Retina (tissue), 1 donor: ENCODE measurements around the gene SHB.

ENCODE experiments used
- DNase-seq: peaks from one replicate; pipeline ENCODE4 v3.0.0-alpha.2; 2016

The SHB gene

GRCh38 chr9:38041564-38042243 is 27.3 kb downstream of the SHB start:
- no peak for DNase-seq

- no peak for DNase-seq
Measured at GRCh38 chr9:38039907-38040682, 28.9 kb downstream of the SHB start.

GRCh38 chr9:38039090-38039906 is 29.7 kb downstream of the SHB start:
- DNase-seq, result no peak

- DNase-seq, result no peak
Measured at GRCh38 chr9:38038307-38039089, 30.5 kb downstream of the SHB start.

- DNase-seq, result no peak
Measured at GRCh38 chr9:38037981-38038306, 31.1 kb downstream of the SHB start.

GRCh38 chr9:38036359-38037084 is 32.5 kb downstream of the SHB start:
- no peak for DNase-seq

- no peak for DNase-seq
Measured at GRCh38 chr9:38035873-38036272, 33.2 kb downstream of the SHB start.

- DNase-seq, result no peak
Measured at GRCh38 chr9:38033941-38034340, 35.1 kb downstream of the SHB start.

GRCh38 chr9:38032266-38033110 is 36.5 kb downstream of the SHB start:
- no peak for DNase-seq

GRCh38 chr9:38031594-38031993 is 37.4 kb downstream of the SHB start:
- no peak for DNase-seq

GRCh38 chr9:38030658-38031057 is 38.4 kb downstream of the SHB start:
- no peak for DNase-seq

GRCh38 chr9:38029915-38030638 is 39.0 kb downstream of the SHB start:
- no peak for DNase-seq

GRCh38 chr9:38027714-38028113 is 41.3 kb downstream of the SHB start:
- DNase-seq, result no peak

GRCh38 chr9:38026840-38027527 is 42.0 kb downstream of the SHB start:
- no peak for DNase-seq

GRCh38 chr9:38026021-38026809 is 42.8 kb downstream of the SHB start:
- DNase-seq, result peak; percentile 66

GRCh38 chr9:38025166-38025565 is 43.9 kb downstream of the SHB start:
- DNase-seq, result no peak

- peak; percentile 54 for DNase-seq
Measured at GRCh38 chr9:38024036-38024681, 44.9 kb downstream of the SHB start.

GRCh38 chr9:38023661-38024035 is 45.4 kb downstream of the SHB start:
- no peak for DNase-seq

- peak; percentile 65 for DNase-seq
Measured at GRCh38 chr9:38022995-38023394, 46.0 kb downstream of the SHB start.
